ENCODE measurements around the gene HBA1. TPM values are rescaled to one million over a fixed set of nuclear protein-coding genes. Genes with fewer than 3 reads are reported as not detected.
"Not testable (repeated sequence)": the region's sequence is repeated elsewhere in the genome, so short reads cannot be mapped to it uniquely, and the experiment has no call there.

The HBA1 gene
- total and polyA plus RNA-seq, 2 donors (not counting 3 experiments of a cell fraction or from before 2014, with no cell fraction given): not detected

DNA sequence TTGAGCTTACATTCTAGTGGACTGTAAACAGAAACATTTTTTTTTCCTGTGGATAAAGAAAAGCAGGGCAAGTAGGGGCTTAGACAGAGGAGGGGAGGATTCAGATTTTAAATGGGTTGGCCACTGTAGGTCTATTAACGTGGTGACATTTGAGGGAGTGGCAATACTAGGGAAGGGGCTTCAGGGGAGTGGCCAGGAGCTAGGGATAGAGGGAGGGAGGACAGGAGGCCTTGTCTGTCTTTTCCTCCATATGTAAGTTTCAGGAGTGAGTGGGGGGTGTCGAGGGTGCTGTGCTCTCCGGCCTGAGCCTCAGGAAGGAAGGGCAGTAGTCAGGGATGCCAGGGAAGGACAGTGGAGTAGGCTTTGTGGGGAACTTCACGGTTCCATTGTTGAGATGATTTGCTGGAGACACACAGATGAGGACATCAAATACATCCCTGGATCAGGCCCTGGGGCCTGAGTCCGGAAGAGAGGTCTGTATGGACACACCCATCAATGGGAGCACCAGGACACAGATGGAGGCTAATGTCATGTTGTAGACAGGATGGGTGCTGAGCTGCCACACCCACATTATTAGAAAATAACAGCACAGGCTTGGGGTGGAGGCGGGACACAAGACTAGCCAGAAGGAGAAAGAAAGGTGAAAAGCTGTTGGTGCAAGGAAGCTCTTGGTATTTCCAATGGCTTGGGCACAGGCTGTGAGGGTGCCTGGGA, 17.2 kb upstream of the HBA1 start:
- no peak overlapping the region for H3K27ac ChIP-seq (ENCODE audit: insufficient read depth, low read depth, low read length)
- BruUV-seq (replicated peaks): no TSS peak
- no peak overlapping the region for H3K4me2 ChIP-seq (ENCODE audit: insufficient read depth, low read length)
- POLR2A ChIA-PET: no interaction called here
- H2AFZ ChIP-seq (ENCODE audit: low read depth, low read length): no peak overlapping the region
- H3K36me3 ChIP-seq (ENCODE audit: control insufficient read depth in 2 of 2, extremely low read depth in 1 of 2, insufficient read depth in 2 of 2, low read length in 2 of 2): no peaks in the 10 kb centered on the region
- no peak for TF ChIP-seq FOS (IDR thresholded peaks at IDR 0.05; ENCODE audit: borderline replicate concordance, insufficient read depth, low read length)
- no peak for TF ChIP-seq JUN (IDR thresholded peaks at IDR 0.05; ENCODE audit: borderline replicate concordance, insufficient read depth, insufficient read length, low read depth)
- TF ChIP-seq POLR2AphosphoS5 (IDR thresholded peaks at IDR 0.05; ENCODE audit: insufficient read depth, low read depth, low read length): no peak
- no peak for TF ChIP-seq MYC (IDR thresholded peaks at IDR 0.05; ENCODE audit: low read depth, low read length)
- TF ChIP-seq, protein P1, sequence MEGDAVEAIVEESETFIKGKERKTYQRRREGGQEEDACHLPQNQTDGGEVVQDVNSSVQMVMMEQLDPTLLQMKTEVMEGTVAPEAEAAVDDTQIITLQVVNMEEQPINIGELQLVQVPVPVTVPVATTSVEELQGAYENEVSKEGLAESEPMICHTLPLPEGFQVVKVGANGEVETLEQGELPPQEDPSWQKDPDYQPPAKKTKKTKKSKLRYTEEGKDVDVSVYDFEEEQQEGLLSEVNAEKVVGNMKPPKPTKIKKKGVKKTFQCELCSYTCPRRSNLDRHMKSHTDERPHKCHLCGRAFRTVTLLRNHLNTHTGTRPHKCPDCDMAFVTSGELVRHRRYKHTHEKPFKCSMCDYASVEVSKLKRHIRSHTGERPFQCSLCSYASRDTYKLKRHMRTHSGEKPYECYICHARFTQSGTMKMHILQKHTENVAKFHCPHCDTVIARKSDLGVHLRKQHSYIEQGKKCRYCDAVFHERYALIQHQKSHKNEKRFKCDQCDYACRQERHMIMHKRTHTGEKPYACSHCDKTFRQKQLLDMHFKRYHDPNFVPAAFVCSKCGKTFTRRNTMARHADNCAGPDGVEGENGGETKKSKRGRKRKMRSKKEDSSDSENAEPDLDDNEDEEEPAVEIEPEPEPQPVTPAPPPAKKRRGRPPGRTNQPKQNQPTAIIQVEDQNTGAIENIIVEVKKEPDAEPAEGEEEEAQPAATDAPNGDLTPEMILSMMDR (IDR thresholded peaks at IDR 0.05; ENCODE audit: extremely low read depth in 1 of 2, insufficient read depth in 1 of 2, low read depth in 1 of 2, low read length in 2 of 2): no peak
- TF ChIP-seq POLR2A (IDR thresholded peaks at IDR 0.05; ENCODE audit: low read depth, low read length): no peak
- TF ChIP-seq EZH2 (IDR thresholded peaks at IDR 0.05; ENCODE audit: borderline replicate concordance, low read depth, low read length, severe bottlenecking): no peak
- no peak for TF ChIP-seq GATA2 (IDR thresholded peaks at IDR 0.05; ENCODE audit: insufficient read depth, insufficient read length, low read depth, low read length)
- TF ChIP-seq, protein P2, sequence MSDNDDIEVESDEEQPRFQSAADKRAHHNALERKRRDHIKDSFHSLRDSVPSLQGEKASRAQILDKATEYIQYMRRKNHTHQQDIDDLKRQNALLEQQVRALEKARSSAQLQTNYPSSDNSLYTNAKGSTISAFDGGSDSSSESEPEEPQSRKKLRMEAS (IDR thresholded peaks at IDR 0.05; ENCODE audit: insufficient read depth, insufficient read length): no peak
- no peak overlapping the region for H3K4me3 ChIP-seq (replicated peaks in 1 of 3; ENCODE audit: insufficient read depth in 1 of 3, low read depth in 1 of 3, low read length in 3 of 3)
- no peaks in the 10 kb centered on the region for H3K79me2 ChIP-seq (ENCODE audit: control insufficient read depth, insufficient read depth, low read length)
- no peak for FAIRE-seq
- no peaks in the 10 kb centered on the region for H4K20me1 ChIP-seq (replicated peaks; ENCODE audit: control insufficient read depth, extremely low read depth, insufficient read depth, low read length)
- H3K9ac ChIP-seq (replicated peaks; ENCODE audit: extremely low read depth, insufficient read depth, low read length): no peak overlapping the region
- H3K4me1 ChIP-seq (ENCODE audit: control insufficient read depth, extremely low read depth, insufficient read depth, low read length): peaks cover 8% of the 10 kb centered on the region
- no peak for DNase-seq (ENCODE audit: low read depth, low spot score)
- H3K9me1 ChIP-seq (replicated peaks; ENCODE audit: control insufficient read depth, extremely low read depth, insufficient read depth, low read length): no peaks in the 10 kb centered on the region
- H3K27me3 ChIP-seq (ENCODE audit: control insufficient read depth in 2 of 2, insufficient read depth in 2 of 2, low read length in 2 of 2): peaks cover 7 to 12% of the 10 kb centered on the region in 2 experiments
- intact Hi-C loops (cut with micrococcal nuclease): no loop called here
- dilution Hi-C loops (cut with MboI; ENCODE audit: extremely low pct_ligation_motif_present, low sequenced_read_pairs): no loop called here
- CTCF ChIA-PET: interaction anchor here (0.6 to 4.7 kb wide), 3 partner anchors 42 to 203 kb away, joined by 3 to 24 read pairs (median 3); no protein-coding TSS in a partner anchor
- H3K9me3 ChIP-seq (replicated peaks; ENCODE audit: control insufficient read depth, insufficient read depth, low read length): no peaks in the 10 kb centered on the region

DNA sequence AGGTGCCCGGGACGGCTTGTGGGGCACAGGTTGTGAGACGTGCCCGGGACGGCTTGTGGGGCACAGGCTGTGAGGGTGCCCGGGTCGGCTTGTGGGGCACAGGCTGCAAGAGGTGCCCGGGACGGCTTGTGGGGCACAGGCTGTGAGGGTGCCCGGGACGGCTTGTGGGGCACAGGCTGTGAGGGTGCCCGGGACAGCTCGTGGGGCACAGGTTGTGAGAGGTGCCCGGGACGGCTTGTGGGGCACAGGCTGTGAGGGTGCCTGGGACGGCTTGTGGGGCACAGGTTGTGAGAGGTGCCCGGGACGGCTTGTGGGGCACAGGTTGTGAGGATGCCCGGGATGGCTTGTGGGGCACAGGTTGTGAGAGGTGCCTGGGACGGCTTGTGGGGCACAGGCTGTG, 16.2 kb upstream of the HBA1 start:
- H3K9me1 ChIP-seq (replicated peaks; ENCODE audit: control insufficient read depth, extremely low read depth, insufficient read depth, low read length); dilution Hi-C loops (cut with MboI; ENCODE audit: extremely low pct_ligation_motif_present, low sequenced_read_pairs): not testable (repeated sequence)

More for the DNA sequence above, 16.2 kb upstream of the HBA1 start:
- H2AFZ ChIP-seq (ENCODE audit: low read depth, low read length); BruUV-seq (replicated peaks); H3K27ac ChIP-seq (ENCODE audit: insufficient read depth, low read depth, low read length); H3K4me2 ChIP-seq (ENCODE audit: insufficient read depth, low read length); H3K4me1 ChIP-seq (ENCODE audit: control insufficient read depth, extremely low read depth, insufficient read depth, low read length); H4K20me1 ChIP-seq (replicated peaks; ENCODE audit: control insufficient read depth, extremely low read depth, insufficient read depth, low read length); POLR2A ChIA-PET; H3K79me2 ChIP-seq (ENCODE audit: control insufficient read depth, insufficient read depth, low read length); H3K9me3 ChIP-seq (replicated peaks; ENCODE audit: control insufficient read depth, insufficient read depth, low read length); intact Hi-C loops (cut with micrococcal nuclease); H3K9ac ChIP-seq (replicated peaks; ENCODE audit: extremely low read depth, insufficient read depth, low read length); FAIRE-seq; H3K4me3 ChIP-seq (replicated peaks in 1 of 3; ENCODE audit: insufficient read depth in 1 of 3, low read depth in 1 of 3, low read length in 3 of 3); DNase-seq (ENCODE audit: low read depth, low spot score); H3K36me3 ChIP-seq (ENCODE audit: control insufficient read depth in 2 of 2, extremely low read depth in 1 of 2, insufficient read depth in 2 of 2, low read length in 2 of 2): not testable (repeated sequence)
- CTCF ChIA-PET: interaction anchor here (4.7 kb wide), 1 partner anchor 53 kb away, joined by 24 read pairs; no protein-coding TSS in a partner anchor
- peaks cover 8 to 11% of the 10 kb centered on the region in 2 experiments for H3K27me3 ChIP-seq (ENCODE audit: control insufficient read depth in 2 of 2, insufficient read depth in 2 of 2, low read length in 2 of 2)

Measured in endothelial cell of umbilical vein (primary cell).